Measurements from ENCODE around the gene BGLAP.

BGLAP gene

GRCh38 chr1:156257711-156258110 lies 15.7 kb downstream of the BGLAP start:
- no peak for DNase-seq (ENCODE audit: low read depth in 2 of 2)

- DNase-seq (ENCODE audit: low read depth in 2 of 2), result no peak
Observed at GRCh38 chr1:156258859-156259258, 16.9 kb downstream of the BGLAP start.

GRCh38 chr1:156259805-156260204 lies 17.8 kb downstream of the BGLAP start:
- DNase-seq (ENCODE audit: low read depth in 2 of 2), result no peak

GRCh38 chr1:156260896-156261295 lies 18.9 kb downstream of the BGLAP start:
- no peak for DNase-seq (ENCODE audit: low read depth in 2 of 2)

- DNase-seq (ENCODE audit: low read depth in 2 of 2), result no peak
Observed at GRCh38 chr1:156262461-156263287, 20.7 kb downstream of the BGLAP start.

- DNase-seq (ENCODE audit: low read depth in 2 of 2), result no peak
Observed at GRCh38 chr1:156263288-156263655, 21.3 kb downstream of the BGLAP start.

- no peak for DNase-seq (ENCODE audit: low read depth in 2 of 2)
Observed at GRCh38 chr1:156266051-156266450, 24.1 kb downstream of the BGLAP start.

- DNase-seq (ENCODE audit: low read depth in 2 of 2), result no peak
Observed at GRCh38 chr1:156268336-156268735, 26.4 kb downstream of the BGLAP start.

- no peak for DNase-seq (ENCODE audit: low read depth in 2 of 2)
Observed at GRCh38 chr1:156270314-156270713, 28.3 kb downstream of the BGLAP start.

- DNase-seq (ENCODE audit: low read depth in 2 of 2), result no peak
Observed at GRCh38 chr1:156276532-156276931, 34.5 kb downstream of the BGLAP start.

GRCh38 chr1:156276966-156277381 lies 35.0 kb downstream of the BGLAP start:
- DNase-seq (ENCODE audit: low read depth in 2 of 2), result no peak

- DNase-seq (ENCODE audit: low read depth in 2 of 2), result no peak
Observed at GRCh38 chr1:156279837-156280236, 37.9 kb downstream of the BGLAP start.

- no peak for DNase-seq (ENCODE audit: low read depth in 2 of 2)
Observed at GRCh38 chr1:156281281-156281680, 39.3 kb downstream of the BGLAP start.

- no peak for DNase-seq (ENCODE audit: low read depth in 2 of 2)
Observed at GRCh38 chr1:156281693-156282478, 39.9 kb downstream of the BGLAP start.

- DNase-seq (ENCODE audit: low read depth in 2 of 2), result peak; percentile 83 to 90
Observed at GRCh38 chr1:156282479-156283222, 40.7 kb downstream of the BGLAP start, which contains the start of gene SMG5. Gene SMG5 (minus strand): TSS chr1:156282825. CDS start chr1:156282680, 145 bp downstream.

GRCh38 chr1:156283521-156283920 lies 41.5 kb downstream of the BGLAP start:
- no peak for DNase-seq (ENCODE audit: low read depth in 2 of 2)

GRCh38 chr1:156284112-156284511 lies 42.1 kb downstream of the BGLAP start, which contains the start of gene TMEM79:
Gene TMEM79 (plus strand): TSS chr1:156284325. CDS start chr1:156285227, 902 bp downstream.
- DNase-seq (ENCODE audit: low read depth in 2 of 2), result no peak

GRCh38 chr1:156284757-156285156 lies 42.8 kb downstream of the BGLAP start:
- DNase-seq (ENCODE audit: low read depth in 2 of 2), result no peak

- DNase-seq (ENCODE audit: low read depth in 2 of 2), result no peak
Observed at GRCh38 chr1:156285437-156285836, 43.5 kb downstream of the BGLAP start.

GRCh38 chr1:156286061-156286460 lies 44.1 kb downstream of the BGLAP start:
- DNase-seq (ENCODE audit: low read depth in 2 of 2), result no peak

GRCh38 chr1:156289857-156290256 lies 47.9 kb downstream of the BGLAP start:
- DNase-seq (ENCODE audit: low read depth in 2 of 2), result no peak

All from stimulated activated CD8-positive, alpha-beta memory T cell treated with anti-CD3 and anti-CD28 coated beads, Interleukin-2, amount 100 ng/mL, for 1 hour (primary cell).